MCF 10A (cell line): ENCODE data around the gene AMZ1. TPM values are rescaled to one million over a fixed set of nuclear protein-coding genes. Genes with fewer than 3 reads are reported as not detected.
"Not testable (repeated sequence)": the region's sequence is repeated elsewhere in the genome, so short reads cannot be mapped to it uniquely, and the experiment has no call there.

Experiments used
- BruUV-seq: library from RNA; stranded (reverse); fragments of 400-500 nt; replicated peaks from 2 replicates; lab custom pipeline; 2021; lab: Mats Ljungman, UMichigan
- CTCF ChIA-PET: fragments of 300-600 bp; sonication (Branson Sonifier 250); formaldehyde crosslinking; extraction: SDS; loops from one replicate; lab custom pipeline; 2021; ENCODE audit warnings: antibody characterized with exemption, inconsistent platforms; lab: Yijun Ruan, JAX
- POLR2A ChIA-PET: fragments of 300-600, 350-650 bp; sonication (Branson Sonifier 250); formaldehyde crosslinking; extraction: SDS; loops from one replicate; lab custom pipeline; 2020; ENCODE audit warnings: antibody characterized with exemption, inconsistent platforms; lab: Yijun Ruan, JAX
- DNase-seq: peaks from one replicate; pipeline ENCODE4 v3.0.0-alpha.2; 2018; ENCODE audit not compliant: unreplicated experiment
- H3K27ac Mint-ChIP-seq: one replicate; pipeline ENCODE4 v1.8.0; 2022; ENCODE audit warnings: mild to moderate bottlenecking, low read depth, mixed read lengths; ENCODE audit not compliant: unreplicated experiment
- H3K27me3 Mint-ChIP-seq: one replicate; pipeline ENCODE4 v1.8.0; 2022; ENCODE audit warnings: mixed read lengths; ENCODE audit not compliant: insufficient read depth, unreplicated experiment
- H3K36me3 Mint-ChIP-seq: one replicate; pipeline ENCODE4 v1.8.0; 2022; ENCODE audit warnings: mild to moderate bottlenecking, moderate library complexity, mixed read lengths; ENCODE audit not compliant: insufficient read depth, unreplicated experiment
- H3K4me1 Mint-ChIP-seq: one replicate; pipeline ENCODE4 v1.8.0; 2022; ENCODE audit warnings: mixed read lengths; ENCODE audit not compliant: insufficient read depth, unreplicated experiment
- H3K4me3 Mint-ChIP-seq: one replicate; pipeline ENCODE4 v1.8.0; 2022; ENCODE audit warnings: mild to moderate bottlenecking, moderate library complexity, mixed read lengths; ENCODE audit not compliant: unreplicated experiment
- H3K9me3 Mint-ChIP-seq: one replicate; pipeline ENCODE4 v1.8.0; 2022; ENCODE audit warnings: mixed read lengths; ENCODE audit not compliant: unreplicated experiment
- CTCF ChIP-seq: fragments of 200-600 bp; IDR thresholded peaks from one replicate; pipeline ENCODE4 v1.8.0; 2022; ENCODE audit warnings: antibody characterized with exemption, mild to moderate bottlenecking; ENCODE audit not compliant: unreplicated experiment
- intact Hi-C: fragments of 100-400 bp; cut with micrococcal nuclease; formaldehyde crosslinking; loops from 2 replicates; pipeline ENCODE4 v1.14.1; 2022
- total RNA-seq: library from RNA; stranded (reverse); gene quantifications from 2 replicates; pipeline ENCODE4 v1.2.3, GENCODE V29; 2022

The AMZ1 gene
- total RNA-seq, 1 experiment from 2014 or later, result not detected

GRCh38 chr7:2670720-2671391 is 17.1 kb upstream of the AMZ1 start:
- H3K9me3 Mint-ChIP-seq, result peaks cover 6% of the 10 kb centered on the region
- no TSS peak for BruUV-seq
- H3K27me3 Mint-ChIP-seq, result peaks cover 36% of the 10 kb centered on the region
- peak; percentile 91 for TF ChIP-seq CTCF
- POLR2A ChIA-PET, result interaction anchor here (0.6 kb wide), 2 partner anchors 124 to 126 kb away, joined by 3 read pairs; no protein-coding TSS in a partner anchor
- H3K4me1 Mint-ChIP-seq, result no peaks in the 10 kb centered on the region
- no peak overlapping the region for H3K27ac Mint-ChIP-seq
- intact Hi-C loops, result no loop called here
- no peak overlapping the region for H3K4me3 Mint-ChIP-seq
- H3K36me3 Mint-ChIP-seq, result no peaks in the 10 kb centered on the region
- peak; percentile 61 for DNase-seq
- CTCF ChIA-PET, result interaction anchor here (0.5 to 2.9 kb wide), 18 partner anchors 10 to 1444 kb away, joined by 3 to 16 read pairs (median 4); no protein-coding TSS in a partner anchor

GRCh38 chr7:2673214-2673613 is 14.8 kb upstream of the AMZ1 start:
- H3K27ac Mint-ChIP-seq, DNase-seq, H3K4me1 Mint-ChIP-seq, intact Hi-C loops, H3K36me3 Mint-ChIP-seq, H3K4me3 Mint-ChIP-seq, H3K9me3 Mint-ChIP-seq, BruUV-seq: not testable (repeated sequence)
- peaks cover 18% of the 10 kb centered on the region for H3K27me3 Mint-ChIP-seq
- CTCF ChIA-PET, result interaction anchor here (0.7 to 0.8 kb wide), 2 partner anchors 8 to 67 kb away, joined by 3 read pairs; no protein-coding TSS in a partner anchor
- POLR2A ChIA-PET, result interaction anchor here (0.7 kb wide), 1 partner anchor 153 kb away, joined by 3 read pairs; no protein-coding TSS in a partner anchor

- Mint-ChIP-seq H3K36me3 (no peaks in the 10 kb centered on the region), H3K4me1 (no peaks in the 10 kb centered on the region), H3K4me3 (no peak overlapping the region), H3K27me3 (peaks cover 24% of the 10 kb centered on the region), H3K27ac (no peak overlapping the region), H3K9me3 (peaks cover 6% of the 10 kb centered on the region)
- CTCF ChIA-PET, result interaction anchor here (0.8 kb wide), 1 partner anchor 9 kb away, joined by 3 read pairs; no protein-coding TSS in a partner anchor
- no peak for DNase-seq
- TF ChIP-seq CTCF, result no peak
- BruUV-seq, result no TSS peak
- intact Hi-C loops, result no loop called here
- POLR2A ChIA-PET, result no interaction called here
These were observed 14.1 kb upstream of the AMZ1 start for GRCh38 chr7:2673934-2674333.

GRCh38 chr7:2675256-2675764 is 12.7 kb upstream of the AMZ1 start:
- Mint-ChIP-seq H3K4me3 (no peak overlapping the region), H3K27ac (no peak overlapping the region), H3K9me3 (peaks cover 6% of the 10 kb centered on the region), H3K36me3 (no peaks in the 10 kb centered on the region), H3K4me1 (no peaks in the 10 kb centered on the region), H3K27me3 (peaks cover 29% of the 10 kb centered on the region)
- DNase-seq, result no peak
- no peak for TF ChIP-seq CTCF
- BruUV-seq, result no TSS peak
- intact Hi-C loops, result no loop called here
- ChIA-PET POLR2A (no interaction called here), CTCF (no interaction called here)

GRCh38 chr7:2676576-2676975 is 11.4 kb upstream of the AMZ1 start:
- H3K27ac Mint-ChIP-seq, H3K9me3 Mint-ChIP-seq, H3K4me1 Mint-ChIP-seq, BruUV-seq, intact Hi-C loops, DNase-seq, H3K36me3 Mint-ChIP-seq, H3K4me3 Mint-ChIP-seq, POLR2A ChIA-PET, CTCF ChIA-PET: not testable (repeated sequence)
- peaks cover 25% of the 10 kb centered on the region for H3K27me3 Mint-ChIP-seq

- CTCF ChIA-PET, BruUV-seq, H3K4me3 Mint-ChIP-seq, H3K27ac Mint-ChIP-seq, intact Hi-C loops, H3K9me3 Mint-ChIP-seq, DNase-seq, H3K36me3 Mint-ChIP-seq, H3K4me1 Mint-ChIP-seq, POLR2A ChIA-PET: not testable (repeated sequence)
- H3K27me3 Mint-ChIP-seq, result peaks cover 41% of the 10 kb centered on the region
These were observed 9.5 kb upstream of the AMZ1 start for GRCh38 chr7:2678454-2678853.
